IPS-18a (cell line): ENCODE results near the gene ACTR1B.
"Not testable (repeated sequence)": the region's sequence is repeated elsewhere in the genome, so short reads cannot be mapped to it uniquely, and the experiment has no call there.

Source experiments
- H3K27ac ChIP-seq: one replicate; pipeline ENCODE4 v1.5.1; 2013; ENCODE audit warnings: low read length
- H3K27me3 ChIP-seq: one replicate; pipeline ENCODE4 v1.6.1; 2013; ENCODE audit warnings: mild to moderate bottlenecking, low read length; ENCODE audit not compliant: control insufficient read depth, insufficient read depth
- H3K36me3 ChIP-seq: one replicate; pipeline ENCODE4 v1.6.1; 2013; ENCODE audit warnings: low read depth, low read length; ENCODE audit not compliant: control insufficient read depth
- H3K4me1 ChIP-seq: one replicate; pipeline ENCODE4 v1.6.1; 2013; ENCODE audit warnings: low read depth, low read length; ENCODE audit not compliant: control insufficient read depth
- H3K4me3 ChIP-seq: one replicate; pipeline ENCODE4 v1.5.1; 2013; ENCODE audit warnings: low read length
- H3K9ac ChIP-seq: one replicate; pipeline ENCODE4 v1.6.1; 2013; ENCODE audit warnings: mild to moderate bottlenecking, low read length, moderate library complexity
- H3K9me3 ChIP-seq: one replicate; pipeline ENCODE4 v1.6.1; 2013; ENCODE audit warnings: low read depth, low read length; ENCODE audit not compliant: control insufficient read depth

The ACTR1B gene

DNA sequence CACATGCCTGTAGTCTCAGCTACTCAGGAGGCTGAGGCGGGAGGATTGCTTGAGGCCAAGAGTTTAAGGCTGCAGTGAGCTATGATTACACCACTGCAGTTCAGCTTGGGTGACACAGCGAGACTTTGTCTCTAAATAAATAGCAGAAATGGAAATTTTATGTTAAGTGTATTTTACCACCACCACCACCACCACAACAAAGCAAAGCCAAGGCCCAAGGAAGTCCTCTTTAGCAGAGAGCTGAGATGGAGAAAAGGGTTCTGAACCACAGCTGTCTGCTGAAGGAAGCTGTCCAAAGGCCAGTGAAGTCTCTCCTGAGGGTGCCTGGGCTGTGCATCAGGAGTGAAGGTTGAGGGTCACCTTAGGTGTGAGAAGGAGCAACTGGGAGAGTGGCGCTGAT lies 23.4 kb upstream of the ACTR1B start:
- not testable (repeated sequence) for H3K4me1 ChIP-seq, H3K27me3 ChIP-seq, H3K9me3 ChIP-seq, H3K9ac ChIP-seq, H3K27ac ChIP-seq, H3K4me3 ChIP-seq, H3K36me3 ChIP-seq

DNA sequence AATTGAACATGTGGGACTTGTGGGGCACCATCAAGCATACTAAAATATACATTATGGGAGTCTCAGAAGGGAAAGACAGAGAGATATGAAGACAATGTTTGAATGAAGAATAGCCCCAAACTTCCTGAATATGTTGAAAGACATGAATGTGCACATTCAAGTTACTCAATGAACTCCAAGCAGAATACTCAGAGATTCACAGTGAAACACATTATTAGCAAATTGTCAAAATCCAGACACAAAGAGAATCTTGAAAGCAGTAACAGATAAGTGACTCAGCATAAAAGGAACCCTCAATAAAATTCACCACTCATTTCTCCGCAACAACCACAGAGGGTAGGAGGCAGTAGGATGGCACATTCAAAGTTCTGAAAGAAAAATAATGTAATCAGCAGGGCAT lies 14.5 kb upstream of the ACTR1B start:
- Histone ChIP-seq H3K36me3 (no peaks in the 10 kb centered on the region), H3K27me3 (no peaks in the 10 kb centered on the region), H3K9ac (no peak overlapping the region), H3K9me3 (no peaks in the 10 kb centered on the region), H3K4me3 (no peak overlapping the region), H3K4me1 (no peaks in the 10 kb centered on the region), H3K27ac (no peak overlapping the region)

DNA sequence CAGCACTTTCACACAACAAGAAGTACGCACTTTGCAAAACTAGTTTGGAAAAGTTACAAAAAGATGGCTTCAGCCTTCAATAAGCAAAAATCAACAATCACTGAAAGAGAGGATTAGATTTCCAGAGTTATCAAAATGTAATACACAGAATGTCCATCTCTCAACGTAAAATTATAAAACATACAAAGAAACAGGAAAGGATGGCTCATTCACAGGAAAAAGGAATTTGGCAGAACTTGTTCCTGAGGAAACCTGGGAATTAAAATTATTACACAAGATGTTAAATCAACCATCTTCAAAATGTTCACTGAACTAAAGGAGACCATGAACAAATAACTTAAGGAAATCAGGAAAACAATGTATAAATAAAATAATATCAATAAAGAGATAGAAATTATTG lies 13.6 kb upstream of the ACTR1B start:
- H3K9ac ChIP-seq = no peak overlapping the region
- H3K4me3 ChIP-seq = no peak overlapping the region
- no peaks in the 10 kb centered on the region for H3K4me1 ChIP-seq

DNA sequence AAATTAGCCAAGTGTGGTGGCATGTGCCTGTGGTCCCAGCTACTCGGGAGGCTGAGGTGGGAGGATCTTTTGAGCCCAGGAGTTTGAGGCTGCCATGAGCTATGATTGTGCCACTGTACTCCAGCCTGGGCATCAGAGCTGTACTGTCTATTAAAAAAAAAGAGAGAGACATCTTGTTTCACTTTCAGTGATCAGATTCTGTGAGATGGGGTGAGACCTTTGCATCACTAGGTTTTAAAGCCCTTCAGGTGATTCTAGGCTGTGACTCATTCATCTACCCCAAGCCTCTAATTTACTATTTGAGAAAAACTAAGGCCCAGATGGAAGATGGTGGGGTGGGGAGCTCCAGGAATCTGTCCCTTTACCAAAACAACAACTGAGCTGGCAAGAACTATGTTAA lies 12.8 kb upstream of the ACTR1B start:
- H3K27me3 ChIP-seq = no peaks in the 10 kb centered on the region
- H3K36me3 ChIP-seq = no peaks in the 10 kb centered on the region
- H3K4me1 ChIP-seq = no peaks in the 10 kb centered on the region
- H3K9ac ChIP-seq = no peak overlapping the region
- H3K4me3 ChIP-seq = no peak overlapping the region
- no peaks in the 10 kb centered on the region for H3K9me3 ChIP-seq
- no peak overlapping the region for H3K27ac ChIP-seq

More for the DNA sequence above, 13.6 kb upstream of the ACTR1B start:
- Histone ChIP-seq H3K36me3 (no peaks in the 10 kb centered on the region), H3K9me3 (no peaks in the 10 kb centered on the region), H3K27me3 (no peaks in the 10 kb centered on the region), H3K27ac (no peak overlapping the region)

DNA sequence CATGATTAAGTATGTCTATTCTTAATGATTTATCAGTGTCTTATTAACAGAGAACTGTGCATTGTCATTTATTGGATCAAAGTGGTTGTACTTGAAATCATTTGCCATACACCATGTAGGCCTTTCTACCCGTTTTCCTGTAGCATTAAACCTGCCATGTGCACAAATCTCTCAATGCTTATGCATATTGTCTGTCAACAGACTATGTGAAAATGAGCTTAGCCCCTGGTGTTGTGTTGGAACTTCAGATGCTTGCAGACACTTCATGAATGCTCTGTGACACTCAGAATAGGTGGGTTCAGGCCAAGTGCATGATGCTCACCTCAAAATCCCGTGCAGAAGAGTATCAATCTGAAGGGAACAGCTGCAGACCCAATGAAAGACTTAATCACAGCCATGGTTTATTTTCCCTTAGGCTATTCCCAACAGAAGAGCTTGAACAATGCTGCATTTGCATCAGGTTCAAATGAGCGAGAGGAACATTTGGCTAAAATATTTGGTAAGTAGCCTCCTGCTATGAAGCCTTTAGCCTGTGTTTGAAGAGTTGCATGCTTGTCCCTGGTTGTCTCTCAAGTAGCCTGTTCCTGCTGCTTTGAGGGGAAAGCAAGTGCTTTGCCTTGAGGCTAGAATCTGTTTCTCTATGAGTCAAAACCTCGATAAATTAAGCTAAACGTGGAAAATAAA lies 11.7 kb upstream of the ACTR1B start:
- no peaks in the 10 kb centered on the region for H3K4me1 ChIP-seq
- no peaks in the 10 kb centered on the region for H3K9me3 ChIP-seq
- no peaks in the 10 kb centered on the region for H3K36me3 ChIP-seq
- no peak overlapping the region for H3K9ac ChIP-seq
- H3K27ac ChIP-seq = no peak overlapping the region
- H3K27me3 ChIP-seq = no peaks in the 10 kb centered on the region
- H3K4me3 ChIP-seq = no peak overlapping the region

DNA sequence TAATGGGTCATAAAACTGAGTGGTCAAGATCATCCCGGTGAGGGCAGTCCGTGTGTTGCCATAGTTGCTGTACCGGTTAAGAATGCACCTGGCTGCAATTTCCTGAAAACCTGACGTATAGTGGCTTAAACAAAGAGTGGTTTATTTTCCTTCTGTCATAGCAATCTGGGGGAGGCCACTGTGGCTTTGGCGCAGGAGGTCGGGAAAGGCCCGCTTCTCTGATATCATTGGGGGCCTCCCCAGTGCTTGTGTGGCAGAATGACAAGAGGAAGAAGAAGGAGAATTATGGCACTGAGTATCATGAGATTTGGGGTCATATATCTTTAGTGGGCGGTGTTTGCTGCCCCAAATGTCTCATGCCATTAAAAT lies 10.1 kb upstream of the ACTR1B start:
- no peak overlapping the region for H3K4me3 ChIP-seq
- no peaks in the 10 kb centered on the region for H3K36me3 ChIP-seq
- H3K4me1 ChIP-seq = no peaks in the 10 kb centered on the region
- no peak overlapping the region for H3K27ac ChIP-seq
- H3K9me3 ChIP-seq = no peaks in the 10 kb centered on the region
- H3K27me3 ChIP-seq = no peaks in the 10 kb centered on the region
- no peak overlapping the region for H3K9ac ChIP-seq

DNA sequence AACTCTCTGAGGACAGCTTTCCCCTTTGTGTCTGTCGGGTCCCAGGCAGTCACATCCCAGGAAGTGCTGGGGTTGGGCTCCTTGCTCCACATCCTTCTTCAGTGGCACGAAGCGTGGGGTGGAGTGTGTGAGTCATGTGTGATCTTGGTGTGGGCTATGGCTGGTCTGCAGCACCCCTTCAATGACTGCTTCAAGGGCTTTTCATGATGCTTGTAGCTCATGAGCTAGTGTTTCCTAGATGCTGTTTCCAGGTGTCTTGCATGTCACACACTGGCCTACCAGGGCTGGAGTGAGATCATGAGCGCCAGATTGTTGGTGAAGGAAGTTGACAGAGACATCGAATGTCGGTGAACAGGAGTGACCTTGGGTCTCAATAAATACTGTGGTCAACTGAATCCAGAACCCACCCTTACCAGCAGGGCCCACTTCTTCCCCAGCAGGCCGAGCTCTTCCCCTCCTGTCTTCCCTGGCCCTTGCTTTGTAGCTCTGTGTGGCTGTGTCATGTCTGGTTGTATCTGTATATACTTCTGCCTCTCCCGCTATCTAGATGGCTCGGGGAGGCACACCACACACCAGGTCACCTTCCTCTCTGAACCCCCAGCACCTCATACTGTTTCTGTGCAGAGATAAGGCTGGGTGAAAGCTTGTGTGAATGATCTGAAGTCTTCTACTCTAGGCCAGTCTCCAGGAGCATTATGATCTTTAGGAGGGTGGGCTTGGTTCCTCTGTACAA lies 9.5 kb upstream of the ACTR1B start:
- Histone ChIP-seq H3K27me3 (no peaks in the 10 kb centered on the region), H3K4me3 (no peak overlapping the region), H3K27ac (no peak overlapping the region), H3K9ac (no peak overlapping the region), H3K4me1 (no peaks in the 10 kb centered on the region), H3K9me3 (no peaks in the 10 kb centered on the region), H3K36me3 (no peaks in the 10 kb centered on the region)

DNA sequence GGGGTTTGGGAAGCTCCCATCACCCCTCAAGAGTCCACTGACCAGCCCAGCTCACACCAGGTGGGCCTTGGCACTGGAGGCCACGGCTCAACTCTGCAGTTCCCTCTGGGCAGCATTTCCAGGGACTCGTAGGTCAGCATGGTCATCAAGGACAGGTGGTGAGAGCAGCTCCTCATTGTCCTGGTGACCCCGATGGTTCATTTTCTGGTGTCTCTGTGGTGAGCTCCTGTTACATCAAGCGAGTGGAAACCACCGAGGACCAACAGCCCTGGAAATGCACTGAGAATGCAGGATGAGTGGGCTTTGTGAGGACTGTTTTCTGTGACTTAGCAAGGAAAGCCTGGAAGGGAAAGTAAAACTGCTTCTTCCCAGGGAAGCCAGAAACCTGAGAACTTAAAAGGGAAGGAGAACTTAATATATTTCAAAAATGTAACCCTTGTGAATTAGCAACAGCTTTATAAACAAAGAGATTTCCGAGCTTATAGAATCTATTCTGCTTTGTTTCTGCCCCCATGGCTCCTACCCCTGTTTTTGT lies 8.8 kb upstream of the ACTR1B start:
- H3K36me3 ChIP-seq, H3K27ac ChIP-seq, H3K4me3 ChIP-seq, H3K9ac ChIP-seq, H3K27me3 ChIP-seq, H3K4me1 ChIP-seq, H3K9me3 ChIP-seq: not testable (repeated sequence)

DNA sequence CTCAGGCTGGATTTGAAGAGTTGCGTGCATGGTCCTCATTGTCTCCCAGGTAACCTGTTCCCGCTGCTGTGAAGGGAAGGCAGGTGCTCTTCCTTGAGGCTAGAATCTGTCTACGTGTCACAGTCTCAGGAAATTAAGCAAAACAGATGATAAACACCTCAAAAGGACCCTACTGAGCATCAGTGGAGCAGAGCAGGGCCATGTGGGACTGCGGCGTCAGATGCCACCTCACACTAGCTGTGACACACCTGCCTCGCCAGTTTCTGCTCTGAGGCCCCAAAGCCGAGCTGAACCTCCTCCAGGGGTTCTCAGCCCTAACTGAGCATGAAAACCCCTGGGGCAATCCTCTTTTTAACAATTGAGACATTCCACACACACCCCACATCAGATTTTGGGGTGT lies 7.7 kb upstream of the ACTR1B start:
- no peak overlapping the region for H3K27ac ChIP-seq
- H3K4me1 ChIP-seq = no peaks in the 10 kb centered on the region
- no peak overlapping the region for H3K4me3 ChIP-seq
- H3K36me3 ChIP-seq = no peaks in the 10 kb centered on the region
- no peak overlapping the region for H3K9ac ChIP-seq
- no peaks in the 10 kb centered on the region for H3K9me3 ChIP-seq
- no peaks in the 10 kb centered on the region for H3K27me3 ChIP-seq

DNA sequence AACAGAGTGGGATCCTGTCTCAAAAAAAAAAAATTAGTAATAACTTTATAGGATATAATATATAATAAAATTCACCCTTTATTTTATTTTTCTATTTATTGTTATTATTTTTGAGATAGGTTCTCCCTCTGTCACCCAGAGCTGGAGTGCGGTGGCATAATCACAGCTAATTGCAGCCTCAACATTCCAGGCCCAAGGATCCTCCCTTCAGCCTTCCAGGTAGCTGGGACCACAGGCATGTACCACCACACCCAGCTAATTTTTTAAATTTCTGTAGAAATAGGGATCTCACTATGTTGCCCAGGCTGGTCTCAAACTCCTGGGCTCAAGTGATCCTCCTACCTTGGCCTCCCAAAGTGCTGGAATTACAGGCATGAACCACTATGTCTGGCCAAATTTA lies 6.6 kb upstream of the ACTR1B start:
- H3K4me1 ChIP-seq = no peaks in the 10 kb centered on the region
- no peak overlapping the region for H3K9ac ChIP-seq

DNA sequence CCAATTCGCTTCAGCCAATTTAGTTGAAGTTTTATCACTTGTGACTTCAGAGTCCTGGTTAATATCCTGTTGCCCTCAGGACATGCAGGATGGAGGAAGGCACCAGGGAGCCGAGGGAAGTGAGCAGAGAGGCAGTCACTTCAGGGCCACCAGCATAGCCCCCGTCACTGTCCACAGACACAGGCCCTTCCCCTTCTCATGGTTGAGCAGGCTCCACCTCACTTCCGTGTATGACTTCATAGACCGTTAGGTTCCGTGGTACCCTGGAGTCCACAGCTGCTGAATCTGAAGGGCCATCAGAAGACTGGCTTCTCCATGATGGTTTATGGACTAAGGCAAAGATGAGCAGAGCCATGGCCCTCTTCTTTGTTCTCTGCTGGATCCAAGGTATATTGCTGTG lies 5.6 kb upstream of the ACTR1B start, which contains the start of gene C2orf92:
Gene C2orf92 (plus strand): TSS at position 266 of the 400 bp plus-strand sequence. CDS start 76 bp downstream, at position 342.
- H3K4me1 ChIP-seq = peaks cover 4% of the 10 kb centered on the region
- H3K27ac ChIP-seq = no peak within 1 kb of the TSS
- H3K36me3 ChIP-seq = no peaks in the 10 kb centered on the region
- no peaks in the 10 kb centered on the region for H3K9me3 ChIP-seq
- no peaks in the 10 kb centered on the region for H3K27me3 ChIP-seq
- no peak within 1 kb of the TSS for H3K9ac ChIP-seq
- no peak within 1 kb of the TSS for H3K4me3 ChIP-seq

More for the DNA sequence above, 6.6 kb upstream of the ACTR1B start:
- Histone ChIP-seq H3K9me3 (no peaks in the 10 kb centered on the region), H3K4me3 (no peak overlapping the region), H3K27me3 (no peaks in the 10 kb centered on the region), H3K27ac (no peak overlapping the region), H3K36me3 (no peaks in the 10 kb centered on the region)

DNA sequence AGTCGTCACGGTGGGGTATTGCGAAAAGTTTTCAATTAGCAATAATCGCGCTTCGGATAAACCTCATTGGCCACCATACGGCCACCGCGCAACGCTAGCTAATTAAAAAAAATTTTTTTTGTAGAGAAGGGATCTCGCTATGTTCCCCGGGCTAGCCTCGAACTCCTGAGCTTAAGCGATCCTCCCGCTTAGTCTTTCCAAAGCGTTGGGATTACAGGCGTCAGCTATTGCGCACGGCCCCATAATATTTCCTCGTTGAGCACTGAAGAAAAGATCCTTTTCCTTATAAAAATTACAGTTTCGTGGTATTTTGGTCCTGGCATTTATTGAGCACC lies 759 bp upstream of the ACTR1B start:
- H3K9me3 ChIP-seq = no peaks in the 10 kb centered on the region
- H3K36me3 ChIP-seq = peaks cover 3% of the 10 kb centered on the region
- peak overlapping the region; percentile 95 for H3K9ac ChIP-seq
- no peaks in the 10 kb centered on the region for H3K27me3 ChIP-seq
- H3K4me1 ChIP-seq = peaks cover 10% of the 10 kb centered on the region
- peak overlapping the region; percentile 83 for H3K4me3 ChIP-seq
- H3K27ac ChIP-seq = peak overlapping the region; percentile 71
